GM12874 (cell line): Measurements from ENCODE around the gene XPC.

ENCODE experiments used
- CTCF ChIP-seq: IDR thresholded peaks from 2 replicates; pipeline ENCODE4 v1.5.1; 2011; ENCODE audit warnings: low read depth, mild to moderate bottlenecking, control low read depth, low read length, moderate library complexity; ENCODE audit not compliant: insufficient read depth

The XPC gene

GRCh38 chr3:14145670-14146380, 32.6 kb downstream of the XPC start:
- no peak for TF ChIP-seq CTCF

GRCh38 chr3:14145236-14145635, 33.2 kb downstream of the XPC start:
- no peak for TF ChIP-seq CTCF

DNA sequence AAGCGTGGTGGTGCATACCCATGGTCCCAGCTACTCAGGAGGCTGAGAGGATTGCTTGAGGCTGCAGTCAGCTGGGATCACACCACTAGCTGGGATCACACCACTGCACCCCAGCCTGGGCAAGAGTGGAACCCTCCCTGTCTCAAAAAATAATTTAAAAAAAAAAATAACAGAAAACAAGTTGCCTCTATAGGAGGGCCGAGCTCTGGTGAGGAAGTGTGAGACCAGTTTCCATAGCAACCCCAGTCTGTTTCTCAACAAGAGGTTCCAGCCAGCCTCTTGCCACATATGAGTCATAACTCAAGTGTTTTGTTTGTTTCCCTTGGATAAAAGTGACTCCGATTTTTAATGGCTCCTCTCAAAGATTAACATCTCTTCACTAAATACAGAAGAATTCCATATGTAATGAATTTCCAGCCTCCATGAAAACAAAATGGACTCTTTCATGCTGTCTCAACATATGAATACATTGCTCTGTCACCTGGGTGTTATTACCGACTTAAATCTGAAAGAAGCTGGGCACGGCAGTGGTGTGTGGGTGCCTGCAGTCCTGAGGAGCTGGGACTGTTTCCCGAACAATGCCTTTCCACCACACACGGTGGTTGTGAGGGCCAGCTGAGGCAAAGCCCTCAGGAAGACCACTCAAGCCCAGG, 33.9 kb downstream of the XPC start:
- no peak for TF ChIP-seq CTCF

- no peak for TF ChIP-seq CTCF
Observed at GRCh38 chr3:14143271-14144225, 34.9 kb downstream of the XPC start.

DNA sequence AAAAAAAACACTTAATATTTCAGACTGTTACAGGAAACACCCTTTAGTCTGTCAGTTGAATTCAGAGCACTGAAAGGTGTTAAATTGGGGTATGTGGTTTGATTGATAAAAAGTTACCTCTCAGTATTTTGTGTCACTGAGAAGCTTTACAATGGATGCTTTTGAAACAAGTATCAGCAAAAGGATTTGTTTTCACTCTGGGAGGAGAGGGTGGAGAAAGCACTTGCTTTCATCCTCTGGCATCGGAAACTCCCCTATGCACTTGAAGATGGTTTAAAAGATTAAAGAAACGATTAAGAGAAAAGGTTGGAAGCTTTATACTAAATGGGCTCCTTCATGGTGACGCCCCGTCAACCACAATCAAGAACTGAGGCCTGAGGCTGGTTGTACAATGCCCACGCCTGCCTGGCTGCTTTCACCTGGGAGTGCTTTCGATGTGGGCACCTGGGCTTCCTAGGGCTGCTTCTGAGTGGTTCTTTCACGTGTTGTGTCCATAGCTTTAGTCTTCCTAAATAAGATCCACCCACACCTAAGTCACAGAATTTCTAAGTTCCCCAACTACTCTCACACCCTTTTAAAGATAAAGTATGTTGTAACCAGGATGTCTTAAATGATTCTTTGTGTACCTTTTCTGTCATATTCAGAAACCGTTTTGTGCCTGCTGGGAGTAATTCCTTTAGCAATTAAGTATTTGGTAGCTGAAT, 35.7 kb downstream of the XPC start:
- TF ChIP-seq CTCF, result no peak

GRCh38 chr3:14141602-14142341, 36.6 kb downstream of the XPC start:
- TF ChIP-seq CTCF, result no peak
